Measurements from ENCODE around the gene GRHL1. TPM values are rescaled to one million over a fixed set of nuclear protein-coding genes. Genes with fewer than 3 reads are reported as not detected.
"Not testable (repeated sequence)": the region's sequence is repeated elsewhere in the genome, so short reads cannot be mapped to it uniquely, and the experiment has no call there.

The GRHL1 gene
- total and polyA plus RNA-seq, 2 of the 8 experiments (the other 6 are each of a cell fraction or from before 2014, with no cell fraction given), result 1.3 to 3.6 TPM

GRCh38 chr2:10013651-10014417 lies 62.3 kb downstream of the GRHL1 start:
- H4K91ac ChIP-seq (replicated peaks; ENCODE audit: insufficient read length, low read length); H3K4me2 ChIP-seq (ENCODE audit: insufficient read depth in 1 of 2, low read depth in 2 of 2, low read length in 2 of 2); DNase-seq (ENCODE audit: low read depth in 1 of 2, low spot score in 2 of 2); H3K79me1 ChIP-seq (ENCODE audit: low read depth, low read length); H3K27me3 ChIP-seq (replicated peaks in 1 of 4; ENCODE audit: control insufficient read depth in 3 of 4, extremely low read depth in 1 of 4, insufficient read depth in 3 of 4, low read length in 3 of 4); H3K9me3 ChIP-seq (ENCODE audit: insufficient read depth in 2 of 2, low read depth in 1 of 2, low read length in 1 of 2); H3K23me2 ChIP-seq (ENCODE audit: low read depth, low read length); H3K23ac ChIP-seq (ENCODE audit: insufficient read length); H3K4ac ChIP-seq (replicated peaks; ENCODE audit: insufficient read length, low read depth, low read length); H3K56ac ChIP-seq (replicated peaks; ENCODE audit: insufficient read length, low read depth, low read length); H2BK15ac ChIP-seq (ENCODE audit: low read length); H3K18ac ChIP-seq (ENCODE audit: extremely low read depth, low read length); H2BK120ac ChIP-seq (replicated peaks; ENCODE audit: low read depth, low read length); H3K79me2 ChIP-seq (ENCODE audit: control insufficient read depth in 1 of 2, insufficient read depth in 2 of 2, low read length in 2 of 2); H4K5ac ChIP-seq (ENCODE audit: insufficient read length, low read depth, low read length); H4K20me1 ChIP-seq (replicated peaks in 1 of 2; ENCODE audit: control insufficient read depth in 1 of 2, insufficient read depth in 2 of 2, low read length in 2 of 2); H3K4me1 ChIP-seq (replicated peaks in 1 of 4; ENCODE audit: control insufficient read depth in 3 of 4, insufficient read depth in 4 of 4, low read length in 3 of 4); H2AFZ ChIP-seq (ENCODE audit: low read length); H4K8ac ChIP-seq (ENCODE audit: extremely low read depth, insufficient read depth, low read length); H2BK5ac ChIP-seq (ENCODE audit: low read depth, low read length); H2AK5ac ChIP-seq (ENCODE audit: low read depth, low read length); H3K36me3 ChIP-seq (ENCODE audit: control insufficient read depth in 2 of 4, insufficient read depth in 4 of 4, low read length in 3 of 4); H3K14ac ChIP-seq (ENCODE audit: insufficient read length); H3K9ac ChIP-seq (replicated peaks in 1 of 4; ENCODE audit: extremely low read depth in 1 of 4, low read depth in 3 of 4, low read length in 3 of 4); H3K4me3 ChIP-seq (ENCODE audit: extremely low read depth in 1 of 4, insufficient read depth in 2 of 4, low read depth in 3 of 4, low read length in 4 of 4); H2BK12ac ChIP-seq (ENCODE audit: low read depth, low read length); FAIRE-seq; CTCF ChIA-PET (ENCODE audit: partially characterized antibody); H3K27ac ChIP-seq (ENCODE audit: low read depth, low read length); H2BK20ac ChIP-seq (ENCODE audit: low read length); POLR2A ChIA-PET (ENCODE audit: partially characterized antibody): not testable (repeated sequence)
- WGBS, 2 experiments (ENCODE audit: extremely low coverage in 1 of 2, insufficient coverage in 1 of 2, insufficient read length in 1 of 2, insufficient replicate concordance in 2 of 2, low coverage in 1 of 2, low lambda C conversion rate in 2 of 2, missing lambda C conversion rate in 1 of 2), result 92% methylated on average over 36 of the region's 43 CpGs; no CpG with 5 or more reads in 1 of the 2 experiments

All from H1 (cell line).